Colonic mucosa (tissue), 4 donors: ENCODE data around the gene SLC2A14. TPM values are rescaled to one million over a fixed set of nuclear protein-coding genes. Genes with fewer than 3 reads are reported as not detected.
"Not testable (repeated sequence)": the region's sequence is repeated elsewhere in the genome, so short reads cannot be mapped to it uniquely, and the experiment has no call there.

Experiments
- DNase-seq: peaks from one replicate; pipeline ENCODE4 v3.0.0-alpha.2; 2020
- H3K27ac ChIP-seq: fragments of 200-600 bp; one replicate; pipeline ENCODE4 v1.8.0; 2021
- H3K27me3 ChIP-seq: fragments of 200-600 bp; one replicate; pipeline ENCODE4 v1.8.0; 2021
- H3K36me3 ChIP-seq: fragments of 200-600 bp; one replicate; pipeline ENCODE4 v1.8.0; 2021
- H3K4me1 ChIP-seq: fragments of 200-600 bp; one replicate; pipeline ENCODE4 v1.8.0; 2021; ENCODE audit warnings: mild to moderate bottlenecking
- H3K4me3 ChIP-seq: fragments of 200-600 bp; one replicate; pipeline ENCODE4 v1.8.0; 2021
- H3K9ac ChIP-seq, 2 donors: one replicate each; pipeline ENCODE4 v1.7.0; 2013; ENCODE audit warnings: control low read depth in 2 of 2, low read depth in 2 of 2, low read length in 2 of 2
- H3K9me3 ChIP-seq: fragments of 200-600 bp; one replicate; pipeline ENCODE4 v1.8.0; 2021
- CTCF ChIP-seq: fragments of 200-600 bp; IDR thresholded peaks from one replicate; pipeline ENCODE4 v1.8.0; 2022; ENCODE audit warnings: antibody characterized with exemption, mild to moderate bottlenecking
- intact Hi-C: fragments of 100-400 bp; cut with DNase I; formaldehyde crosslinking; loops from one replicate; pipeline ENCODE4 v1.14.1; 2022
- total RNA-seq, 2 donors: library from RNA; stranded (reverse); fragmentation: NEBNext Ultra II Directional in 1 of 2; extraction: Animal tissue kit (Norgen Biotek cat#: 25700) in 1 of 2; gene quantifications; one replicate each; pipeline ENCODE4 v1.2.1, GENCODE V29; 2021
- donor health status: healthy.
- donor health status: DM: no; HTN: no; CAD: no.
- donor health status: DM: no; HTN: no; CAD: no.

The SLC2A14 gene
- total RNA-seq, 2 donors from 2014 or later = 0.35 to 1.0 TPM

GRCh38 chr12:7788294-7788660 lies 84.4 kb downstream of the SLC2A14 start:
- Histone ChIP-seq H3K4me3 (no peak overlapping the region), H3K27ac (no peak overlapping the region), H3K9ac (no peak overlapping the region), H3K27me3 (no peaks in the 10 kb centered on the region), H3K36me3 (no peaks in the 10 kb centered on the region), H3K4me1 (no peaks in the 10 kb centered on the region), H3K9me3 (no peaks in the 10 kb centered on the region)
- no peak for TF ChIP-seq CTCF
- no peak for DNase-seq
- intact Hi-C loops = no loop called here

GRCh38 chr12:7787574-7788293 lies 85.0 kb downstream of the SLC2A14 start:
- no peak for DNase-seq
- Histone ChIP-seq H3K36me3 (no peaks in the 10 kb centered on the region), H3K9me3 (no peaks in the 10 kb centered on the region), H3K27me3 (no peaks in the 10 kb centered on the region), H3K4me1 (no peaks in the 10 kb centered on the region), H3K27ac (no peak overlapping the region), H3K9ac (no peak overlapping the region), H3K4me3 (no peak overlapping the region)
- intact Hi-C loops = no loop called here
- no peak for TF ChIP-seq CTCF

- intact Hi-C loops = no loop called here
- H3K27me3 ChIP-seq = no peaks in the 10 kb centered on the region
- no peak overlapping the region for H3K4me3 ChIP-seq
- DNase-seq = no peak
- H3K4me1 ChIP-seq = no peaks in the 10 kb centered on the region
- H3K36me3 ChIP-seq = no peaks in the 10 kb centered on the region
- no peak overlapping the region for H3K27ac ChIP-seq
- no peak overlapping the region for H3K9ac ChIP-seq
- no peaks in the 10 kb centered on the region for H3K9me3 ChIP-seq
- TF ChIP-seq CTCF = no peak
These were observed 88.0 kb downstream of the SLC2A14 start for GRCh38 chr12:7784701-7785100.

GRCh38 chr12:7783433-7783832 lies 89.3 kb downstream of the SLC2A14 start:
- DNase-seq, intact Hi-C loops, H3K27me3 ChIP-seq: not testable (repeated sequence)

GRCh38 chr12:7782055-7782454 lies 90.7 kb downstream of the SLC2A14 start:
- Histone ChIP-seq H3K4me3 (no peak overlapping the region), H3K27me3 (no peaks in the 10 kb centered on the region), H3K27ac (no peak overlapping the region), H3K4me1 (no peaks in the 10 kb centered on the region), H3K9me3 (no peaks in the 10 kb centered on the region), H3K9ac (no peak overlapping the region), H3K36me3 (no peaks in the 10 kb centered on the region)
- intact Hi-C loops = no loop called here
- DNase-seq = no peak
- TF ChIP-seq CTCF = no peak

More at GRCh38 chr12:7783433-7783832, 89.3 kb downstream of the SLC2A14 start:
- not testable (repeated sequence) for H3K9me3 ChIP-seq, H3K9ac ChIP-seq, H3K4me3 ChIP-seq, H3K4me1 ChIP-seq, H3K36me3 ChIP-seq, H3K27ac ChIP-seq

- Histone ChIP-seq H3K4me3 (no peak overlapping the region), H3K27me3 (no peaks in the 10 kb centered on the region), H3K27ac (no peak overlapping the region), H3K4me1 (no peaks in the 10 kb centered on the region), H3K9ac (no peak overlapping the region), H3K36me3 (no peaks in the 10 kb centered on the region), H3K9me3 (no peaks in the 10 kb centered on the region)
- TF ChIP-seq CTCF = no peak
- intact Hi-C loops = no loop called here
- no peak for DNase-seq
These were observed 91.4 kb downstream of the SLC2A14 start for GRCh38 chr12:7781274-7781673.
